H9 (cell line): ENCODE results near the gene MUCL3. TPM values are rescaled to one million over a fixed set of nuclear protein-coding genes. Genes with fewer than 3 reads are reported as not detected.

Source experiments
- DNase-seq: peaks from one replicate; pipeline ENCODE4 v3.0.0-alpha.2; 2017
- H2AFZ ChIP-seq: one replicate; pipeline ENCODE4 v1.6.1; 2013; ENCODE audit warnings: mild to moderate bottlenecking, low read length, control low read depth, moderate library complexity
- H2AK5ac ChIP-seq: 2 replicates; pipeline ENCODE4 v1.6.1; 2013; ENCODE audit warnings: low read length, control low read depth, mixed read lengths; ENCODE audit not compliant: insufficient read length
- H2BK120ac ChIP-seq: one replicate; pipeline ENCODE4 v1.6.1; 2013; ENCODE audit warnings: low read depth, mild to moderate bottlenecking, low read length, control low read depth, inconsistent platforms; ENCODE audit not compliant: poor library complexity, severe bottlenecking
- H2BK12ac ChIP-seq: 2 replicates; pipeline ENCODE4 v1.6.1; 2013; ENCODE audit warnings: low read length, control low read depth, mixed read lengths, low read depth; ENCODE audit not compliant: insufficient read length
- H2BK15ac ChIP-seq: 2 replicates; pipeline ENCODE4 v1.6.1; 2013; ENCODE audit warnings: low read depth, low read length, control low read depth
- H2BK20ac ChIP-seq: one replicate; pipeline ENCODE4 v1.6.1; 2013; ENCODE audit warnings: low read depth, mild to moderate bottlenecking, low read length, control low read depth, inconsistent platforms; ENCODE audit not compliant: poor library complexity, severe bottlenecking
- H2BK5ac ChIP-seq: 2 replicates; pipeline ENCODE4 v1.6.1; 2013; ENCODE audit warnings: low read length, control low read depth, mixed read lengths; ENCODE audit not compliant: insufficient read length
- H3K14ac ChIP-seq: 2 replicates; pipeline ENCODE4 v1.6.1; 2013; ENCODE audit warnings: low read length, control low read depth; ENCODE audit not compliant: insufficient read depth
- H3K18ac ChIP-seq: 2 replicates; pipeline ENCODE4 v1.6.1; 2013; ENCODE audit warnings: low read depth, mild to moderate bottlenecking, mixed read lengths, low read length, control low read depth; ENCODE audit not compliant: insufficient read length
- H3K23ac ChIP-seq: 2 replicates; pipeline ENCODE4 v1.6.1; 2013; ENCODE audit warnings: low read length, control low read depth, mixed read lengths, low read depth; ENCODE audit not compliant: insufficient read length
- H3K23me2 ChIP-seq: 2 replicates; pipeline ENCODE4 v1.6.1; 2013; ENCODE audit warnings: low read depth, mild to moderate bottlenecking, mixed read lengths, low read length, control low read depth; ENCODE audit not compliant: insufficient read length, poor library complexity, severe bottlenecking
- H3K27ac ChIP-seq: 2 replicates; pipeline ENCODE4 v1.5.1; 2013; ENCODE audit warnings: low read length, control low read depth, mixed read lengths, low read depth; ENCODE audit not compliant: insufficient read length
- H3K27me3 ChIP-seq: 2 replicates; pipeline ENCODE4 v1.6.1; 2013; ENCODE audit warnings: low read length, control low read depth, inconsistent platforms; ENCODE audit not compliant: insufficient read depth
- H3K4ac ChIP-seq: 2 replicates; pipeline ENCODE4 v1.6.1; 2013; ENCODE audit warnings: low read depth, mild to moderate bottlenecking, control low read depth, inconsistent platforms, low read length, moderate library complexity
- H3K4me1 ChIP-seq: 2 replicates; pipeline ENCODE4 v1.6.1; 2013; ENCODE audit warnings: low read length, control low read depth, inconsistent platforms; ENCODE audit not compliant: insufficient read depth
- H3K4me2 ChIP-seq: 2 replicates; pipeline ENCODE4 v1.6.1; 2013; ENCODE audit warnings: low read length, control low read depth, mixed read lengths; ENCODE audit not compliant: insufficient read length, insufficient read depth
- H3K56ac ChIP-seq: 2 replicates; pipeline ENCODE4 v1.6.1; 2013; ENCODE audit warnings: low read depth, mild to moderate bottlenecking, mixed read lengths, low read length, control low read depth; ENCODE audit not compliant: insufficient read length
- H3K79me1 ChIP-seq: 2 replicates; pipeline ENCODE4 v1.6.1; 2013; ENCODE audit warnings: low read depth, mild to moderate bottlenecking, moderate library complexity, low read length, control low read depth, inconsistent platforms; ENCODE audit not compliant: insufficient read depth, poor library complexity, severe bottlenecking
- H3K79me2 ChIP-seq: 2 replicates; pipeline ENCODE4 v1.6.1; 2013; ENCODE audit warnings: low read length, control low read depth, inconsistent platforms; ENCODE audit not compliant: insufficient read depth
- H3K9ac ChIP-seq: 2 replicates; pipeline ENCODE4 v1.6.1; 2013; ENCODE audit warnings: low read length, control low read depth, mixed read lengths; ENCODE audit not compliant: insufficient read length; ENCODE audit errors: extremely low read depth
- H3K9me3 ChIP-seq: one replicate; pipeline ENCODE4 v1.6.1; 2013; ENCODE audit warnings: low read depth, low read length, inconsistent platforms; ENCODE audit not compliant: control insufficient read depth
- H3T11ph ChIP-seq: one replicate; pipeline ENCODE4 v1.6.1; 2013; ENCODE audit warnings: mild to moderate bottlenecking, low read length, control low read depth, inconsistent platforms
- H4K20me1 ChIP-seq: one replicate; pipeline ENCODE4 v1.6.1; 2013; ENCODE audit not compliant: control insufficient read depth, insufficient read length, insufficient read depth
- H4K5ac ChIP-seq: 2 replicates; pipeline ENCODE4 v1.6.1; 2013; ENCODE audit warnings: low read depth, mild to moderate bottlenecking, mixed read lengths, low read length, control low read depth; ENCODE audit not compliant: insufficient read length
- H4K8ac ChIP-seq: replicated peaks from 2 replicates; pipeline ENCODE4 v1.6.1; 2013; ENCODE audit warnings: low read length, control low read depth, mixed read lengths, low read depth; ENCODE audit not compliant: insufficient read length
- H4K91ac ChIP-seq: 2 replicates; pipeline ENCODE4 v1.6.1; 2013; ENCODE audit warnings: low read depth, mild to moderate bottlenecking, moderate library complexity, mixed read lengths, low read length, control low read depth; ENCODE audit not compliant: insufficient read length
- H3K27ac Mint-ChIP-seq, 3 experiments: 2 replicates in 2 of 3; 3 replicates in 1 of 3; pipeline ENCODE4 v1.8.0; 2020 to 2021; ENCODE audit warnings: mixed read lengths in 3 of 3, mild to moderate bottlenecking in 1 of 3, moderate library complexity in 1 of 3
- H3K27me3 Mint-ChIP-seq: 2 replicates; pipeline ENCODE4 v1.8.0; 2021; ENCODE audit warnings: low read depth, mild to moderate bottlenecking, moderate library complexity, mixed read lengths
- H3K36me3 Mint-ChIP-seq, 3 experiments: 2 replicates in 2 of 3; 3 replicates in 1 of 3; pipeline ENCODE4 v1.8.0; 2020 to 2021; ENCODE audit warnings: low read depth in 3 of 3, mixed read lengths in 3 of 3; ENCODE audit not compliant: insufficient read depth in 1 of 3
- H3K4me1 Mint-ChIP-seq, 2 experiments: 2 replicates each; pipeline ENCODE4 v1.8.0; 2020; ENCODE audit warnings: mixed read lengths in 2 of 2
- H3K4me3 Mint-ChIP-seq, 2 experiments: 2 replicates in 1 of 2; 3 replicates in 1 of 2; pipeline ENCODE4 v1.8.0; 2020 to 2021; ENCODE audit warnings: mild to moderate bottlenecking in 2 of 2, mixed read lengths in 2 of 2, moderate library complexity in 1 of 2
- H3K9me3 Mint-ChIP-seq, 2 experiments: 2 replicates in 1 of 2; 3 replicates in 1 of 2; pipeline ENCODE4 v1.8.0; 2020; ENCODE audit warnings: mild to moderate bottlenecking in 2 of 2, mixed read lengths in 2 of 2, moderate library complexity in 1 of 2
- CTCF ChIP-seq: fragments of 200-600 bp; sonication (generic); conservative IDR thresholded peaks from 3 replicates; pipeline ENCODE4 v1.8.0; 2021; ENCODE audit warnings: antibody characterized with exemption, mild to moderate bottlenecking
- WGBS: extraction: QIAGEN DNeasy Blood & Tissue Kit; methylation state at CpG from one replicate; pipeline ENCODE4 v1.1.7; 2013; ENCODE audit warnings: missing lambda C conversion rate, low lambda C conversion rate, mixed read lengths; ENCODE audit not compliant: insufficient read length; ENCODE audit errors: extremely low coverage; 5-methylcytosine and 5-hydroxymethylcytosine counted together
- total RNA-seq: library from RNA; stranded (reverse); gene quantifications from 2 replicates; pipeline ENCODE4 v1.2.1, GENCODE V29; 2021

Gene MUCL3
- total RNA-seq, 1 experiment from 2014 or later, result 0.15 TPM

- no peak overlapping the region for H4K8ac ChIP-seq
- H3K4me2 ChIP-seq, result peak overlapping the region; percentile 44
- H3K56ac ChIP-seq, result no peak overlapping the region
- H3K79me2 ChIP-seq, result no peaks in the 10 kb centered on the region
- H4K91ac ChIP-seq, result no peak overlapping the region
- H4K5ac ChIP-seq, result no peak overlapping the region
- H3K4me1 Mint-ChIP-seq, result peaks cover 14 to 26% of the 10 kb centered on the region in 2 experiments
- H3K9me3 ChIP-seq, result no peaks in the 10 kb centered on the region
- DNase-seq, result no peak
- no peaks in the 10 kb centered on the region; a peak in 1 of 7 replicates for H3K36me3 Mint-ChIP-seq
- peak overlapping the region; percentile 59 to 67 for H3K4me3 Mint-ChIP-seq
- H3K4ac ChIP-seq, result no peak overlapping the region
- H3K9me3 Mint-ChIP-seq, result peaks cover 0 to 7% of the 10 kb centered on the region in 2 experiments; a peak in 3 of 5 replicates
- H3K4me1 ChIP-seq, result no peaks in the 10 kb centered on the region
- H3K18ac ChIP-seq, result no peak overlapping the region
- peak overlapping the region in 1 of 3 experiments; percentile 8; a peak in 1 of 7 replicates for H3K27ac Mint-ChIP-seq
- no peak overlapping the region for H2AK5ac ChIP-seq
- no peaks in the 10 kb centered on the region for H4K20me1 ChIP-seq
- no CpG with 5 or more reads among the region's 9 CpGs for WGBS
- no peak overlapping the region for H2AFZ ChIP-seq
- H3K23me2 ChIP-seq, result peaks cover 5% of the 10 kb centered on the region
- no peak overlapping the region for H2BK12ac ChIP-seq
- no peak overlapping the region for H3K23ac ChIP-seq
- H3K14ac ChIP-seq, result no peak overlapping the region; the same call in 1 of the 2 replicates
- H3K9ac ChIP-seq, result no peak overlapping the region
- no peak overlapping the region for H3K27ac ChIP-seq
- H2BK15ac ChIP-seq, result no peak overlapping the region
- no peak overlapping the region for H2BK120ac ChIP-seq
- H3K27me3 Mint-ChIP-seq, result peaks cover 76% of the 10 kb centered on the region
- H3T11ph ChIP-seq, result no peak overlapping the region
- no peaks in the 10 kb centered on the region for H3K79me1 ChIP-seq
- no peak overlapping the region for H2BK20ac ChIP-seq
- no peak for TF ChIP-seq CTCF
- H2BK5ac ChIP-seq, result no peak overlapping the region
- H3K27me3 ChIP-seq, result no peaks in the 10 kb centered on the region; the same call in 1 of the 2 replicates
Measured at GRCh38 chr6:30954631-30955366, 14.0 kb downstream of the MUCL3 start.
